KOPT-K1 (cell line): ENCODE data around the gene NLRP3.
"Not testable (repeated sequence)": the region's sequence is repeated elsewhere in the genome, so short reads cannot be mapped to it uniquely, and the experiment has no call there.

Experiments
- H3K27ac ChIP-seq: fragments of 200-600 bp; sonication (generic); 2 replicates; pipeline ENCODE4 v1.5.1; 2016; ENCODE audit warnings: antibody characterized with exemption, mild to moderate bottlenecking, low read depth, low read length; ENCODE audit not compliant: poor library complexity, severe bottlenecking
- H3K36me3 ChIP-seq: fragments of 200-600 bp; sonication (generic); 2 replicates; pipeline ENCODE4 v1.5.1; 2017; ENCODE audit warnings: antibody characterized with exemption, mild to moderate bottlenecking, low read length, moderate library complexity; ENCODE audit not compliant: insufficient read depth
- H3K9me3 ChIP-seq: fragments of 200-600 bp; sonication (generic); 2 replicates; pipeline ENCODE4 v1.5.1; 2017; ENCODE audit warnings: antibody characterized with exemption, low read length, mild to moderate bottlenecking; ENCODE audit not compliant: insufficient read depth, poor library complexity, severe bottlenecking

NLRP3 gene

GRCh38 chr1:247385283-247385682 lies 30.7 kb upstream of the NLRP3 start:
- H3K27ac ChIP-seq: no peak overlapping the region
- H3K36me3 ChIP-seq: no peaks in the 10 kb centered on the region
- peaks cover 18% of the 10 kb centered on the region for H3K9me3 ChIP-seq

- no peaks in the 10 kb centered on the region for H3K36me3 ChIP-seq
- no peak overlapping the region for H3K27ac ChIP-seq
- peaks cover 18% of the 10 kb centered on the region for H3K9me3 ChIP-seq
Observed at GRCh38 chr1:247386217-247386616, 29.8 kb upstream of the NLRP3 start.

GRCh38 chr1:247386687-247387086 lies 29.3 kb upstream of the NLRP3 start:
- peaks cover 18% of the 10 kb centered on the region for H3K9me3 ChIP-seq
- H3K27ac ChIP-seq: no peak overlapping the region
- no peaks in the 10 kb centered on the region for H3K36me3 ChIP-seq

- H3K9me3 ChIP-seq: peaks cover 18% of the 10 kb centered on the region
- no peak overlapping the region for H3K27ac ChIP-seq
- H3K36me3 ChIP-seq: no peaks in the 10 kb centered on the region
Observed at GRCh38 chr1:247387096-247387495, 28.9 kb upstream of the NLRP3 start.

- H3K9me3 ChIP-seq: peaks cover 18% of the 10 kb centered on the region
- H3K36me3 ChIP-seq: no peaks in the 10 kb centered on the region
- no peak overlapping the region for H3K27ac ChIP-seq
Observed at GRCh38 chr1:247387565-247387964, 28.4 kb upstream of the NLRP3 start.

- H3K27ac ChIP-seq: no peak overlapping the region
- no peaks in the 10 kb centered on the region for H3K9me3 ChIP-seq
- H3K36me3 ChIP-seq: no peaks in the 10 kb centered on the region
Observed at GRCh38 chr1:247390116-247390791, 25.7 kb upstream of the NLRP3 start.

- H3K27ac ChIP-seq: no peak overlapping the region
- no peaks in the 10 kb centered on the region for H3K9me3 ChIP-seq
- H3K36me3 ChIP-seq: no peaks in the 10 kb centered on the region
Observed at GRCh38 chr1:247390996-247391395, 25.0 kb upstream of the NLRP3 start.

- Histone ChIP-seq H3K27ac (no peak overlapping the region), H3K36me3 (no peaks in the 10 kb centered on the region), H3K9me3 (no peaks in the 10 kb centered on the region)
Observed at GRCh38 chr1:247392088-247392487, 23.9 kb upstream of the NLRP3 start.

- not testable (repeated sequence) for H3K27ac ChIP-seq, H3K9me3 ChIP-seq
Observed at GRCh38 chr1:247395075-247395474, 20.9 kb upstream of the NLRP3 start.

GRCh38 chr1:247400685-247401084 lies 15.3 kb upstream of the NLRP3 start:
- no peaks in the 10 kb centered on the region for H3K9me3 ChIP-seq
- no peaks in the 10 kb centered on the region for H3K36me3 ChIP-seq
- no peak overlapping the region for H3K27ac ChIP-seq

More at GRCh38 chr1:247395075-247395474, 20.9 kb upstream of the NLRP3 start:
- not testable (repeated sequence) for H3K36me3 ChIP-seq

GRCh38 chr1:247401310-247402119 lies 14.5 kb upstream of the NLRP3 start:
- Histone ChIP-seq H3K9me3 (no peaks in the 10 kb centered on the region), H3K36me3 (no peaks in the 10 kb centered on the region), H3K27ac (no peak overlapping the region)

GRCh38 chr1:247402120-247402675 lies 13.8 kb upstream of the NLRP3 start:
- Histone ChIP-seq H3K27ac (no peak overlapping the region), H3K36me3 (no peaks in the 10 kb centered on the region), H3K9me3 (no peaks in the 10 kb centered on the region)

GRCh38 chr1:247406014-247406656 lies 9.8 kb upstream of the NLRP3 start:
- Histone ChIP-seq H3K9me3 (no peaks in the 10 kb centered on the region), H3K27ac (no peak overlapping the region), H3K36me3 (no peaks in the 10 kb centered on the region)

GRCh38 chr1:247407180-247407616 lies 8.8 kb upstream of the NLRP3 start:
- Histone ChIP-seq H3K36me3 (no peaks in the 10 kb centered on the region), H3K9me3 (no peaks in the 10 kb centered on the region), H3K27ac (no peak overlapping the region)

GRCh38 chr1:247408100-247408499 lies 7.9 kb upstream of the NLRP3 start:
- Histone ChIP-seq H3K27ac (no peak overlapping the region), H3K36me3 (no peaks in the 10 kb centered on the region), H3K9me3 (no peaks in the 10 kb centered on the region)
